Colonic mucosa (tissue), 4 donors: ENCODE results near the gene PIK3C2A. TPM values are rescaled to one million over a fixed set of nuclear protein-coding genes. Genes with fewer than 3 reads are reported as not detected.

ENCODE experiments used
- DNase-seq: peaks from one replicate; pipeline ENCODE4 v3.0.0-alpha.2; 2020
- H3K27ac ChIP-seq: fragments of 200-600 bp; one replicate; pipeline ENCODE4 v1.8.0; 2021
- H3K27me3 ChIP-seq: fragments of 200-600 bp; one replicate; pipeline ENCODE4 v1.8.0; 2021
- H3K36me3 ChIP-seq: fragments of 200-600 bp; one replicate; pipeline ENCODE4 v1.8.0; 2021
- H3K4me1 ChIP-seq: fragments of 200-600 bp; one replicate; pipeline ENCODE4 v1.8.0; 2021; ENCODE audit warnings: mild to moderate bottlenecking
- H3K4me3 ChIP-seq: fragments of 200-600 bp; one replicate; pipeline ENCODE4 v1.8.0; 2021
- H3K9ac ChIP-seq, 2 donors: one replicate each; pipeline ENCODE4 v1.7.0; 2013; ENCODE audit warnings: control low read depth in 2 of 2, low read depth in 2 of 2, low read length in 2 of 2
- H3K9me3 ChIP-seq: fragments of 200-600 bp; one replicate; pipeline ENCODE4 v1.8.0; 2021
- intact Hi-C: fragments of 100-400 bp; cut with DNase I; formaldehyde crosslinking; loops from one replicate; pipeline ENCODE4 v1.14.1; 2022
- total RNA-seq, 2 donors: library from RNA; stranded (reverse); fragmentation: NEBNext Ultra II Directional in 1 of 2; extraction: Animal tissue kit (Norgen Biotek cat#: 25700) in 1 of 2; gene quantifications; one replicate each; pipeline ENCODE4 v1.2.1, GENCODE V29; 2021
- TF ChIP-seq, protein P1 (sequence below): fragments of 200-600 bp; IDR thresholded peaks from one replicate; pipeline ENCODE4 v1.8.0; 2022; ENCODE audit warnings: antibody characterized with exemption, mild to moderate bottlenecking
- donor health status: healthy.
- donor health status: DM: no; HTN: no; CAD: no.
- donor health status: DM: no; HTN: no; CAD: no.

The PIK3C2A gene
- total RNA-seq, 2 donors from 2014 or later: 41.3 to 68.9 TPM

- peaks cover 4% of the 10 kb centered on the region for H3K4me1 ChIP-seq
- intact Hi-C loops: no loop called here
- no peak overlapping the region for H3K27ac ChIP-seq
- no peaks in the 10 kb centered on the region for H3K9me3 ChIP-seq
- TF ChIP-seq, protein P1, sequence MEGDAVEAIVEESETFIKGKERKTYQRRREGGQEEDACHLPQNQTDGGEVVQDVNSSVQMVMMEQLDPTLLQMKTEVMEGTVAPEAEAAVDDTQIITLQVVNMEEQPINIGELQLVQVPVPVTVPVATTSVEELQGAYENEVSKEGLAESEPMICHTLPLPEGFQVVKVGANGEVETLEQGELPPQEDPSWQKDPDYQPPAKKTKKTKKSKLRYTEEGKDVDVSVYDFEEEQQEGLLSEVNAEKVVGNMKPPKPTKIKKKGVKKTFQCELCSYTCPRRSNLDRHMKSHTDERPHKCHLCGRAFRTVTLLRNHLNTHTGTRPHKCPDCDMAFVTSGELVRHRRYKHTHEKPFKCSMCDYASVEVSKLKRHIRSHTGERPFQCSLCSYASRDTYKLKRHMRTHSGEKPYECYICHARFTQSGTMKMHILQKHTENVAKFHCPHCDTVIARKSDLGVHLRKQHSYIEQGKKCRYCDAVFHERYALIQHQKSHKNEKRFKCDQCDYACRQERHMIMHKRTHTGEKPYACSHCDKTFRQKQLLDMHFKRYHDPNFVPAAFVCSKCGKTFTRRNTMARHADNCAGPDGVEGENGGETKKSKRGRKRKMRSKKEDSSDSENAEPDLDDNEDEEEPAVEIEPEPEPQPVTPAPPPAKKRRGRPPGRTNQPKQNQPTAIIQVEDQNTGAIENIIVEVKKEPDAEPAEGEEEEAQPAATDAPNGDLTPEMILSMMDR: no peak
- no peak for DNase-seq
- H3K36me3 ChIP-seq: no peaks in the 10 kb centered on the region
- H3K9ac ChIP-seq: no peak overlapping the region
- H3K4me3 ChIP-seq: no peak overlapping the region
- H3K27me3 ChIP-seq: no peaks in the 10 kb centered on the region
These were observed 48.3 kb downstream of the PIK3C2A start for GRCh38 chr11:17159441-17159840.

Other genes with a start within 250 kb of the PIK3C2A start
- 10 to 100 TPM; 55.6 to 65.9 TPM for gene PLEKHA7, start 193.6 kb downstream of the PIK3C2A start, total RNA-seq
- 100 to 1,000 TPM; 749 to 843 TPM for gene RPS13, start 130.3 kb downstream of the PIK3C2A start, total RNA-seq
- gene NUCB2, start 68.8 kb upstream of the PIK3C2A start, total RNA-seq: 100 to 1,000 TPM in 1 of 2 donors, 10 to 100 TPM in 1; 60.9 to 111 TPM
- 10 to 100 TPM in 1 of 2 donors, 1 to 10 TPM in 1; 9.3 to 11.3 TPM for gene NCR3LG1, start 143.8 kb upstream of the PIK3C2A start, total RNA-seq
- gene KCNJ11, start 180.7 kb upstream of the PIK3C2A start, total RNA-seq: 1 to 10 TPM; 1.4 to 2.9 TPM